A549 (cell line): ENCODE measurements around the gene CTNNA3. TPM values are rescaled to one million over a fixed set of nuclear protein-coding genes. Genes with fewer than 3 reads are reported as not detected.

Experiments
- ATAC-seq, 2 experiments: fragments of 200-7000 bp in 1 of 2; fragments of >200 bp in 1 of 2; cut with Nextera tagmentation in 1 of 2; cut with Tn5 transposase in 1 of 2; 3 replicates each; pipeline versions ENCODE4 v1.8.0 to v1.9.1; 2018 to 2020; ENCODE audit warnings: mild to moderate bottlenecking in 1 of 2, moderate library complexity in 1 of 2
- CTCF ChIA-PET: fragments of 300-600 bp; sonication (Branson Sonifier 250); formaldehyde crosslinking; extraction: SDS; loops from one replicate; lab custom pipeline; 2021; ENCODE audit warnings: antibody characterized with exemption, inconsistent platforms; lab: Yijun Ruan, JAX
- POLR2A ChIA-PET: fragments of 350-600 bp; formaldehyde crosslinking; extraction: SDS; loops from one replicate; lab custom pipeline; 2021; ENCODE audit warnings: antibody characterized with exemption, inconsistent platforms; lab: Yijun Ruan, JAX
- DNase-seq, 2 experiments: peaks; one replicate each; pipeline versions ENCODE4 v3.0.0 to v3.0.0-alpha.2; 2011 to 2016; ENCODE audit warnings: low read depth in 1 of 2, low spot score in 1 of 2
- FAIRE-seq: peaks from 2 replicates; lab custom pipeline; 2011; peaks lifted over from hg19 to GRCh38; lab: Jason Lieb, UNC
- H3K27ac ChIP-seq, 2 experiments: fragments of >200 bp; sonication (Bioruptor Twin); formaldehyde crosslinking; 3 replicates each; pipeline ENCODE4 v1.5.1; 2016 to 2017
- H3K4me1 ChIP-seq: fragments of >200 bp; sonication (Bioruptor Twin); formaldehyde crosslinking; 3 replicates; pipeline ENCODE4 v1.6.1; 2016
- H3K4me2 ChIP-seq: fragments of >200 bp; sonication (Bioruptor Twin); formaldehyde crosslinking; 3 replicates; pipeline ENCODE4 v1.6.1; 2016
- H3K4me3 ChIP-seq: fragments of >200 bp; sonication (Bioruptor Twin); formaldehyde crosslinking; 3 replicates; pipeline ENCODE4 v1.5.1; 2016
- H3K9me3 ChIP-seq: fragments of >200 bp; sonication (Bioruptor Twin); formaldehyde crosslinking; 3 replicates; pipeline ENCODE4 v1.6.1; 2016
- BHLHE40 ChIP-seq: IDR thresholded peaks from 2 replicates; pipeline ENCODE4 v1.6.1; 2012; ENCODE audit warnings: low read depth, low read length, inconsistent platforms
- CHD4 ChIP-seq: fragments of 200-600 bp; sonication (generic); IDR thresholded peaks from 2 replicates; pipeline ENCODE4 v1.6.1; 2016; ENCODE audit warnings: antibody characterized with exemption, mild to moderate bottlenecking, borderline replicate concordance
- CTCF ChIP-seq: fragments of >200 bp; sonication (Bioruptor Twin); formaldehyde crosslinking; IDR thresholded peaks from 3 replicates; pipeline ENCODE4 v1.5.1; 2016
- E2F6 ChIP-seq: IDR thresholded peaks from 2 replicates; pipeline ENCODE4 v1.6.1; 2012; ENCODE audit warnings: low read depth, borderline replicate concordance
- EHF ChIP-seq: fragments of 250-450 bp; sonication (Bioruptor Pico); IDR thresholded peaks from 2 replicates; pipeline ENCODE4 v1.5.0; 2020; ENCODE audit warnings: mild to moderate bottlenecking
- ELK1 ChIP-seq: fragments of 150-350 bp; IDR thresholded peaks from 2 replicates; pipeline ENCODE4 v1.6.1; 2014; ENCODE audit warnings: low read depth, mild to moderate bottlenecking, low read length
- FOSB ChIP-seq: fragments of 250-450 bp; sonication (Bioruptor Pico); IDR thresholded peaks from 2 replicates; pipeline ENCODE4 v1.5.0; 2020; ENCODE audit warnings: mild to moderate bottlenecking, moderate library complexity
- FOSL2 ChIP-seq, 2 experiments: fragments of 450-650 bp in 1 of 2; fragments of >200 bp in 1 of 2; sonication (Bioruptor Twin) in 1 of 2; formaldehyde crosslinking; IDR thresholded peaks; 2 replicates each; pipeline versions ENCODE4 v1.5.0 to v1.6.1; 2016 to 2020; ENCODE audit warnings: mild to moderate bottlenecking in 1 of 2, moderate library complexity in 1 of 2
- HDAC2 ChIP-seq: fragments of 200-600 bp; sonication (generic); IDR thresholded peaks from 2 replicates; pipeline ENCODE4 v1.6.1; 2016
- HEYL ChIP-seq: fragments of 250-450 bp; sonication (Bioruptor Pico); IDR thresholded peaks from 2 replicates; pipeline ENCODE4 v1.8.0; 2021; ENCODE audit warnings: mild to moderate bottlenecking, moderate library complexity
- HOXA7 ChIP-seq: fragments of 250-450 bp; sonication (Bioruptor Pico); IDR thresholded peaks from 2 replicates; pipeline ENCODE4 v1.5.0; 2020; ENCODE audit warnings: mild to moderate bottlenecking, moderate library complexity
- JUNB ChIP-seq: fragments of >200 bp; sonication (Bioruptor Twin); formaldehyde crosslinking; IDR thresholded peaks from 2 replicates; pipeline ENCODE4 v1.6.1; 2016
- KDM1A ChIP-seq: fragments of 200-600 bp; sonication (generic); IDR thresholded peaks from 2 replicates; pipeline ENCODE4 v1.6.1; 2016; ENCODE audit warnings: low read depth, mild to moderate bottlenecking
- MAFK ChIP-seq: fragments of 450-650 bp; IDR thresholded peaks from 2 replicates; pipeline ENCODE4 v1.6.1; 2014; ENCODE audit not compliant: partially characterized antibody
- MYC ChIP-seq: IDR thresholded peaks from 2 replicates; pipeline ENCODE4 v1.6.1; 2012; ENCODE audit warnings: mild to moderate bottlenecking, inconsistent platforms, low read length, improper control_type of control experiment, borderline replicate concordance
- NFE2L2 ChIP-seq: fragments of 150-350 bp; conservative IDR thresholded peaks from 2 replicates; pipeline ENCODE4 v1.6.1; 2014; ENCODE audit warnings: low read length
- PHF8 ChIP-seq: fragments of 200-600 bp; sonication (generic); IDR thresholded peaks from 2 replicates; pipeline ENCODE4 v1.6.1; 2016; ENCODE audit warnings: low read depth, mild to moderate bottlenecking, antibody characterized with exemption, moderate library complexity, borderline replicate concordance
- RAD21 ChIP-seq, 2 experiments: fragments of >200 bp in 1 of 2; sonication (Bioruptor Twin) in 1 of 2; formaldehyde crosslinking in 1 of 2; IDR thresholded peaks in 1 of 2; conservative IDR thresholded peaks in 1 of 2; 2 replicates in 1 of 2; 3 replicates in 1 of 2; pipeline ENCODE4 v1.6.1; 2012 to 2018; ENCODE audit warnings: inconsistent platforms in 1 of 2
- RARB ChIP-seq: fragments of 250-450 bp; sonication (Bioruptor Pico); IDR thresholded peaks from 2 replicates; pipeline ENCODE4 v1.8.0; 2021; ENCODE audit warnings: mild to moderate bottlenecking, moderate library complexity
- RCOR1 ChIP-seq: fragments of 150-350 bp; IDR thresholded peaks from 2 replicates; pipeline ENCODE4 v1.6.1; 2014; ENCODE audit warnings: antibody characterized with exemption, low read length, low read depth
- RNF2 ChIP-seq: fragments of 200-600 bp; sonication (generic); IDR thresholded peaks from 2 replicates; pipeline ENCODE4 v1.6.1; 2016; ENCODE audit warnings: low read depth, mild to moderate bottlenecking, antibody characterized with exemption, moderate library complexity, borderline replicate concordance
- TP53 ChIP-seq: fragments of 250-450 bp; sonication (Bioruptor Pico); IDR thresholded peaks from 2 replicates; pipeline ENCODE4 v1.5.0; 2021; ENCODE audit warnings: mild to moderate bottlenecking, moderate library complexity
- ZFP36 ChIP-seq: fragments of 450-650 bp; IDR thresholded peaks from 2 replicates; pipeline ENCODE4 v1.6.1; 2014; ENCODE audit warnings: borderline replicate concordance; ENCODE audit not compliant: partially characterized antibody
- ZNF302 ChIP-seq: fragments of 250-450 bp; sonication (Bioruptor Pico); IDR thresholded peaks from 2 replicates; pipeline ENCODE4 v1.9.0; 2021; ENCODE audit warnings: inconsistent platforms, mild to moderate bottlenecking, moderate library complexity
- WGBS: methylation state at CpG from one replicate; pipeline ENCODE4 v1.1.6; 2017; ENCODE audit errors: missing lambda C conversion rate; 5-methylcytosine and 5-hydroxymethylcytosine counted together
- polyA plus RNA-seq, 4 experiments: library from polyadenylated mRNA; depleted of rRNA in 3 of 4; stranded (reverse); fragments of >200 nt; fragmentation: RNase III in 1 of 4; extraction: RNeasy Plus Mini Kit Qiagen cat#74134 plus additional on column Dnase treatment in 1 of 4; gene quantifications; 2 replicates in 3 of 4; 3 replicates in 1 of 4; pipeline ENCODE4 v1.2.3, GENCODE V29; 2011 to 2017
- TF ChIP-seq, protein P1 (sequence below): IDR thresholded peaks from 2 replicates; pipeline ENCODE4 v1.6.1; 2012
- TF ChIP-seq, protein P2 (sequence below): fragments of 250-450 bp; sonication (Bioruptor Pico); IDR thresholded peaks from 2 replicates; pipeline ENCODE4 v1.5.0; 2021; ENCODE audit warnings: mild to moderate bottlenecking, moderate library complexity, borderline replicate concordance

Gene CTNNA3
- polyA plus RNA-seq, 2 of the 4 experiments (the other 2 are of a cell fraction): not detected

DNA sequence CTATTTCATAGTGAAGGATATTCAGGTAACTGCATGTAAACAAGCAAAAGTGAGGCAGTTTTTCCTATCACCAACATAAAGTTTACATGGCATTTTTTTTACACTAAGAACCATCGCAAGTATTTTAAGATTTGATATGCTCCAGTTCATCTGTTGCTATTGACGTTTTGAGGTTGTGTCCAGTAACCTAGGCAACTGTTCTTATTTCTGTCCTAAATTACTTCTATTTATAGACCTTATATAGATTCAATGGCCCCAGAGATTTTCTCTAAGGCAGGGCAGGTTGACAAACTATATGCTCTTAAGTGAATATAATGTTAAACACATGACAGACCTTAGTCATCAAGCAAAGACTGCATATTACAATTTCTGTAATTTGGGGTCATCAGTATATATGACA, 1600.4 kb downstream of the CTNNA3 start:
- TF ChIP-seq MAFK: no peak
- TF ChIP-seq NFE2L2: no peak
- TF ChIP-seq JUNB: no peak
- no peak for TF ChIP-seq MYC
- TF ChIP-seq KDM1A: no peak
- TF ChIP-seq FOSL2 (IDR thresholded peaks at IDR 0.05): no peak
- TF ChIP-seq FOSL2 (CRISPR knock-in tag; IDR thresholded peaks at IDR 0.05): no peak
- TF ChIP-seq FOSB (CRISPR knock-in tag): no peak
- no peak for TF ChIP-seq HDAC2
- no peak for TF ChIP-seq RCOR1
- no peak for TF ChIP-seq ELK1
- no peak for TF ChIP-seq TP53 (CRISPR knock-in tag)
- no peak for TF ChIP-seq ZFP36
- TF ChIP-seq HEYL (CRISPR knock-in tag): no peak
- TF ChIP-seq, protein P1, sequence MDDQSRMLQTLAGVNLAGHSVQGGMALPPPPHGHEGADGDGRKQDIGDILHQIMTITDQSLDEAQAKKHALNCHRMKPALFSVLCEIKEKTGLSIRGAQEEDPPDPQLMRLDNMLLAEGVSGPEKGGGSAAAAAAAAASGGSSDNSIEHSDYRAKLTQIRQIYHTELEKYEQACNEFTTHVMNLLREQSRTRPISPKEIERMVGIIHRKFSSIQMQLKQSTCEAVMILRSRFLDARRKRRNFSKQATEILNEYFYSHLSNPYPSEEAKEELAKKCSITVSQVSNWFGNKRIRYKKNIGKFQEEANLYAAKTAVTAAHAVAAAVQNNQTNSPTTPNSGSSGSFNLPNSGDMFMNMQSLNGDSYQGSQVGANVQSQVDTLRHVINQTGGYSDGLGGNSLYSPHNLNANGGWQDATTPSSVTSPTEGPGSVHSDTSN: no peak
- TF ChIP-seq CHD4: no peak
- TF ChIP-seq RARB (CRISPR knock-in tag): no peak
- no peak for TF ChIP-seq E2F6
- no peak for TF ChIP-seq RAD21 (conservative IDR thresholded peaks at IDR 0.05 in 1 of 2, IDR thresholded peaks at IDR 0.05 in 1 of 2)
- Histone ChIP-seq H3K27ac (no peak overlapping the region), H3K4me2 (no peak overlapping the region), H3K4me3 (no peak overlapping the region), H3K4me1 (no peaks in the 10 kb centered on the region), H3K9me3 (no peaks in the 10 kb centered on the region)
- 46% methylated on average over 2 of the region's 2 CpGs for WGBS
- FAIRE-seq (no peak), DNase-seq (no peak), ATAC-seq (no peak)
- ChIA-PET POLR2A (no interaction called here), CTCF (no interaction called here)

DNA sequence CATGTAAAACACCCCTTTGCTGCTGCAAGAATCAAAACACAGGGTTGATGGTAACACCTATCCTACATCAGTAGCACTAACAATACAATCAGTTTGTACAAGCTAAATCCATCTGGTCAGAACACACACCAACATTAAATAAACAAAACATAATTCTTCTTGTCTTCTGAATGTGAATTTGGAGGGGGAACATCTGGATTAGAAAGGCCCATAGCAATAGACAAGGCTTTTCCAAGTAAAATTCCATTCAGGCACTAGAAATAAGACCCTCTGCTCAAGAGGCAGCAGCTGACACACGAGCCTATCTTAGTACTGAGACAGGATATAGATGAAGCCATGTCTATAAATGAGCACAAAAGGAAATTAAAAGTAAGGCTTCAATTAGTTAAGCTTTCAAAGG, 1610.1 kb downstream of the CTNNA3 start:
- TF ChIP-seq ZNF302: no peak
- TF ChIP-seq, protein P2, sequence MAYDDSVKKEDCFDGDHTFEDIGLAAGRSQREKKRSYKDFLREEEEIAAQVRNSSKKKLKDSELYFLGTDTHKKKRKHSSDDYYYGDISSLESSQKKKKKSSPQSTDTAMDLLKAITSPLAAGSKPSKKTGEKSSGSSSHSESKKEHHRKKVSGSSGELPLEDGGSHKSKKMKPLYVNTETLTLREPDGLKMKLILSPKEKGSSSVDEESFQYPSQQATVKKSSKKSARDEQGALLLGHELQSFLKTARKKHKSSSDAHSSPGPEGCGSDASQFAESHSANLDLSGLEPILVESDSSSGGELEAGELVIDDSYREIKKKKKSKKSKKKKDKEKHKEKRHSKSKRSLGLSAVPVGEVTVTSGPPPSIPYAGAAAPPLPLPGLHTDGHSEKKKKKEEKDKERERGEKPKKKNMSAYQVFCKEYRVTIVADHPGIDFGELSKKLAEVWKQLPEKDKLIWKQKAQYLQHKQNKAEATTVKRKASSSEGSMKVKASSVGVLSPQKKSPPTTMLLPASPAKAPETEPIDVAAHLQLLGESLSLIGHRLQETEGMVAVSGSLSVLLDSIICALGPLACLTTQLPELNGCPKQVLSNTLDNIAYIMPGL: no peak
- TF ChIP-seq ELK1: no peak
- TF ChIP-seq, protein P1: no peak
- no peak for TF ChIP-seq BHLHE40
- TF ChIP-seq RARB (CRISPR knock-in tag): no peak
- no peak for TF ChIP-seq ZFP36
- TF ChIP-seq CTCF: no peak
- TF ChIP-seq RNF2: no peak
- TF ChIP-seq PHF8: no peak
- TF ChIP-seq EHF: no peak
- TF ChIP-seq HDAC2: no peak
- TF ChIP-seq TP53 (CRISPR knock-in tag): no peak
- no peak for TF ChIP-seq HOXA7 (CRISPR knock-in tag)
- ChIA-PET CTCF (no interaction called here), POLR2A (no interaction called here)
- H3K27ac ChIP-seq: no peak overlapping the region
- H3K4me3 ChIP-seq: no peak overlapping the region
- 0% methylated on average over 1 of the region's 1 CpG for WGBS
- no peak for ATAC-seq
- no peak for FAIRE-seq
- no peaks in the 10 kb centered on the region for H3K9me3 ChIP-seq
- no peak for DNase-seq
- H3K4me1 ChIP-seq: no peaks in the 10 kb centered on the region
- H3K4me2 ChIP-seq: no peak overlapping the region
